Cortex of kidney (tissue), 1 donor: ENCODE data around the gene HIPK4.
"Not testable (repeated sequence)": the region's sequence is repeated elsewhere in the genome, so short reads cannot be mapped to it uniquely, and the experiment has no call there.

Source experiments
- DNase-seq: peaks from one replicate; lab custom pipeline; 2025; lab: John Stamatoyannopoulos, UW

Gene HIPK4

GRCh38 chr19:40393894-40394815 lies 4.2 kb upstream of the HIPK4 start:
- no peak for DNase-seq

- no peak for DNase-seq
Measured at GRCh38 chr19:40392894-40393517, 3.0 kb upstream of the HIPK4 start.

GRCh38 chr19:40392123-40392522 lies 2.1 kb upstream of the HIPK4 start:
- no peak for DNase-seq

GRCh38 chr19:40389404-40390083 lies 437 bp downstream of the HIPK4 start:
- no peak for DNase-seq

GRCh38 chr19:40388481-40388880 lies 1.5 kb downstream of the HIPK4 start:
- no peak for DNase-seq

- DNase-seq = no peak
Measured at GRCh38 chr19:40387155-40387554, 2.8 kb downstream of the HIPK4 start.

- no peak for DNase-seq
Measured at GRCh38 chr19:40383668-40384248, 6.2 kb downstream of the HIPK4 start.

GRCh38 chr19:40381321-40381720 lies 8.7 kb downstream of the HIPK4 start:
- no peak for DNase-seq

GRCh38 chr19:40380199-40381037 lies 9.6 kb downstream of the HIPK4 start:
- DNase-seq = no peak

- no peak for DNase-seq
Measured at GRCh38 chr19:40379446-40380198, 10.4 kb downstream of the HIPK4 start.

GRCh38 chr19:40378509-40378908 lies 11.5 kb downstream of the HIPK4 start:
- DNase-seq = no peak

GRCh38 chr19:40377876-40378385 lies 12.1 kb downstream of the HIPK4 start:
- no peak for DNase-seq

GRCh38 chr19:40376286-40376862 lies 13.6 kb downstream of the HIPK4 start:
- DNase-seq = no peak

- no peak for DNase-seq
Measured at GRCh38 chr19:40374084-40374483, 15.9 kb downstream of the HIPK4 start.

GRCh38 chr19:40371802-40372122 lies 18.2 kb downstream of the HIPK4 start:
- no peak for DNase-seq

GRCh38 chr19:40370997-40371801 lies 18.8 kb downstream of the HIPK4 start:
- no peak for DNase-seq

GRCh38 chr19:40370253-40370652 lies 19.7 kb downstream of the HIPK4 start:
- not testable (repeated sequence) for DNase-seq

GRCh38 chr19:40369797-40370196 lies 20.2 kb downstream of the HIPK4 start:
- no peak for DNase-seq
